Ishikawa (cell line): ENCODE results near the gene LRRC4.

Experiments
- CEBPB ChIP-seq: IDR thresholded peaks from 2 replicates; pipeline ENCODE4 v1.6.1; 2012
- CREB1 ChIP-seq: IDR thresholded peaks from 2 replicates; pipeline ENCODE4 v1.6.1; 2012; ENCODE audit warnings: low read depth
- EGR1 ChIP-seq: IDR thresholded peaks from 2 replicates; pipeline ENCODE4 v1.6.1; 2012
- EP300 ChIP-seq: IDR thresholded peaks from 2 replicates; pipeline ENCODE4 v1.6.1; 2012; ENCODE audit warnings: borderline replicate concordance
- FOXM1 ChIP-seq: IDR thresholded peaks from 2 replicates; pipeline ENCODE4 v1.6.1; 2012; ENCODE audit warnings: low read depth, borderline replicate concordance
- NFIC ChIP-seq: IDR thresholded peaks from 2 replicates; pipeline ENCODE4 v1.6.1; 2012
- RAD21 ChIP-seq: IDR thresholded peaks from 2 replicates; pipeline ENCODE4 v1.6.1; 2012; ENCODE audit warnings: low read depth
- TAF1 ChIP-seq: IDR thresholded peaks from 2 replicates; pipeline ENCODE4 v1.6.1; 2012; ENCODE audit warnings: low read depth, mild to moderate bottlenecking
- TCF12 ChIP-seq: IDR thresholded peaks from 2 replicates; pipeline ENCODE4 v1.6.1; 2012; ENCODE audit warnings: low read depth
- TEAD4 ChIP-seq: IDR thresholded peaks from 2 replicates; pipeline ENCODE4 v1.6.1; 2012
- YY1 ChIP-seq: IDR thresholded peaks from 2 replicates; pipeline ENCODE4 v1.6.1; 2012; ENCODE audit warnings: low read depth
- ZBTB7A ChIP-seq: IDR thresholded peaks from 2 replicates; pipeline ENCODE4 v1.6.1; 2012; ENCODE audit warnings: low read depth
- TF ChIP-seq, protein P1 (sequence below): IDR thresholded peaks from 2 replicates; pipeline ENCODE4 v1.6.1; 2012
- TF ChIP-seq, protein P2 (sequence below): IDR thresholded peaks from 2 replicates; pipeline ENCODE4 v1.6.1; 2012
- TF ChIP-seq, protein P3 (sequence below): IDR thresholded peaks from 2 replicates; pipeline ENCODE4 v1.6.1; 2012; ENCODE audit warnings: low read depth, mild to moderate bottlenecking

Gene LRRC4

DNA sequence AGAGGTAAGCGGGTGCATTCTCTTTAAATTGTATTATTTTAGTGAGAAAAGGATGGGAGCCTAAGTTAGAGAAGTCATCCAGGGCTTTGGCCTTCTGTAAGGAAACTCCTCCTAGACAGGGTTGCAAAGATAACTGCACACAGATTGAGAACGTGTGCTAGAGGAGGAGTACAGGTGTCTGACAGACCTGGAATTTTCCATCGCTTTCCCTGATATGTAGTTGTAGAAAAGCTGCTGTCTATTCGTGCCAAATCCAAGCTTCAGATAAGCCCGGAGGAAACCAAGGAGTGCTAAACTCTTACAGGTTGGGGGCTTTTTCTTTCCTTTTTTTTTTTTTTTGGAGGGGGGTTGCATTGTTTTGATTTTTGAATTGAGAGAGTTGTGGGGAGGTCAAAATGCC, 23.1 kb downstream of the LRRC4 start:
- TF ChIP-seq YY1 = no peak
- TF ChIP-seq TCF12 = no peak
- no peak for TF ChIP-seq ZBTB7A
- TF ChIP-seq, protein P1, sequence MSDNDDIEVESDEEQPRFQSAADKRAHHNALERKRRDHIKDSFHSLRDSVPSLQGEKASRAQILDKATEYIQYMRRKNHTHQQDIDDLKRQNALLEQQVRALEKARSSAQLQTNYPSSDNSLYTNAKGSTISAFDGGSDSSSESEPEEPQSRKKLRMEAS = no peak
- TF ChIP-seq, protein P2, sequence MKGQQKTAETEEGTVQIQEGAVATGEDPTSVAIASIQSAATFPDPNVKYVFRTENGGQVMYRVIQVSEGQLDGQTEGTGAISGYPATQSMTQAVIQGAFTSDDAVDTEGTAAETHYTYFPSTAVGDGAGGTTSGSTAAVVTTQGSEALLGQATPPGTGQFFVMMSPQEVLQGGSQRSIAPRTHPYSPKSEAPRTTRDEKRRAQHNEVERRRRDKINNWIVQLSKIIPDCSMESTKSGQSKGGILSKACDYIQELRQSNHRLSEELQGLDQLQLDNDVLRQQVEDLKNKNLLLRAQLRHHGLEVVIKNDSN = no peak
- no peak for TF ChIP-seq CREB1
- TF ChIP-seq EGR1 = no peak
- TF ChIP-seq CEBPB = no peak
- TF ChIP-seq, protein P3, sequence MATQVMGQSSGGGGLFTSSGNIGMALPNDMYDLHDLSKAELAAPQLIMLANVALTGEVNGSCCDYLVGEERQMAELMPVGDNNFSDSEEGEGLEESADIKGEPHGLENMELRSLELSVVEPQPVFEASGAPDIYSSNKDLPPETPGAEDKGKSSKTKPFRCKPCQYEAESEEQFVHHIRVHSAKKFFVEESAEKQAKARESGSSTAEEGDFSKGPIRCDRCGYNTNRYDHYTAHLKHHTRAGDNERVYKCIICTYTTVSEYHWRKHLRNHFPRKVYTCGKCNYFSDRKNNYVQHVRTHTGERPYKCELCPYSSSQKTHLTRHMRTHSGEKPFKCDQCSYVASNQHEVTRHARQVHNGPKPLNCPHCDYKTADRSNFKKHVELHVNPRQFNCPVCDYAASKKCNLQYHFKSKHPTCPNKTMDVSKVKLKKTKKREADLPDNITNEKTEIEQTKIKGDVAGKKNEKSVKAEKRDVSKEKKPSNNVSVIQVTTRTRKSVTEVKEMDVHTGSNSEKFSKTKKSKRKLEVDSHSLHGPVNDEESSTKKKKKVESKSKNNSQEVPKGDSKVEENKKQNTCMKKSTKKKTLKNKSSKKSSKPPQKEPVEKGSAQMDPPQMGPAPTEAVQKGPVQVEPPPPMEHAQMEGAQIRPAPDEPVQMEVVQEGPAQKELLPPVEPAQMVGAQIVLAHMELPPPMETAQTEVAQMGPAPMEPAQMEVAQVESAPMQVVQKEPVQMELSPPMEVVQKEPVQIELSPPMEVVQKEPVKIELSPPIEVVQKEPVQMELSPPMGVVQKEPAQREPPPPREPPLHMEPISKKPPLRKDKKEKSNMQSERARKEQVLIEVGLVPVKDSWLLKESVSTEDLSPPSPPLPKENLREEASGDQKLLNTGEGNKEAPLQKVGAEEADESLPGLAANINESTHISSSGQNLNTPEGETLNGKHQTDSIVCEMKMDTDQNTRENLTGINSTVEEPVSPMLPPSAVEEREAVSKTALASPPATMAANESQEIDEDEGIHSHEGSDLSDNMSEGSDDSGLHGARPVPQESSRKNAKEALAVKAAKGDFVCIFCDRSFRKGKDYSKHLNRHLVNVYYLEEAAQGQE = no peak
- no peak for TF ChIP-seq TEAD4

DNA sequence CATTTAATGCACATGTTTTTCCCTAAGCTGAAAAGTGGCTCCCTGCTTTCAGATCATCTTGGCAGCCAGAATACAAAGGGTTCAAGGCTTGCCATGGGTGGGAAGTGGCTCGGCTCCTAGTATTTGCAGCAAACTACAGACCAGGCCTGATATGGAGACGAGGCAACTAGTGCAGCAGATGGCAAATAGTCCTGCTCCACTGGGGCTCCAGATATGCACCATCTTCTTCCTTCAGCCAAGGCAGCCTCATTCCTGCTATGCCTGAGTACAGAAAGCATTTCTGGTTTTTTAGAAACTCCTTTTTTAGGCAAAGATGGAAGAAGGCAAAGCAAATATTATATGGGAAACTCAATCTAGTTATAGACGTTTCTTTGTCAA, 23.9 kb downstream of the LRRC4 start:
- TF ChIP-seq ZBTB7A (no peak), EGR1 (no peak), CEBPB (no peak), TEAD4 (no peak), NFIC (no peak), RAD21 (no peak), TAF1 (no peak), CREB1 (no peak), FOXM1 (no peak)
- TF ChIP-seq, protein P1 = no peak

DNA sequence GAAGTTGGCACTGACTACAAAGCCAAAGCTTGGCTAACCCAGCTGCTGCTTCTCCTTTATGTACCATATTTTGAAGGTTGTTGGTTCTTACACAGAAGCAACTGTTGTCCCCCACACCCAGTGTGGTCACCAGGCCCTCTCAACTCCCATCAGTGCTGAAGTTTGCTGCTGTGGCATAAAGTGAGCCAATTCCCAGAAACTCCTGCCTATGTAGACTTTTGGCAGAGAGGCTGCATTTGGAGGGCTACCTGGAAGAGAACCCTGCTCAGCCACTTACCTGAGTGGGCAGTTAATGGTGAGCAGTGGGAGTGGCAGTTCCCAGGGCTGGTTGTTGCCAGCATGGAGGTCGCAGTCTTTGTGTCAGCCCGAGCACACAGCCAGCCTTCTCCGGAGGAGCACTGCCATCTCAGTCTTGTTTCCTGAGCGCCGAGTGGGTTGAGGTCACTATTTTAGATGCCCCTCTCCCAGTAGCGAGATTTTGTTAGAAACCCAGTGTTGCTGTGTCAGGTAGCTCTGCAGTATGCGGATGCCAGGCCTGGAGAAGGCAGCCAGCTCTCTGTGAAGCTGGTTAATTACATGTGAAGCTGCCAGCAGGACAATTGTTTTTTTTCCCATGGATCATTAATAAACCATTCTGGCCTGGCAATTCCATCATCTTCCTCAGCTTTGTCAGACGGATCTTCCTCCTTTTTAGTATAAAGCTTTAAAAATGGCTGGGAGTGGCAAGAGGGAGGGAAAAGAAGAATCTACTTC, 24.5 kb downstream of the LRRC4 start:
- TF ChIP-seq, protein P2 = no peak
- TF ChIP-seq TCF12 (no peak), NFIC (no peak), TEAD4 (no peak), EP300 (no peak)

DNA sequence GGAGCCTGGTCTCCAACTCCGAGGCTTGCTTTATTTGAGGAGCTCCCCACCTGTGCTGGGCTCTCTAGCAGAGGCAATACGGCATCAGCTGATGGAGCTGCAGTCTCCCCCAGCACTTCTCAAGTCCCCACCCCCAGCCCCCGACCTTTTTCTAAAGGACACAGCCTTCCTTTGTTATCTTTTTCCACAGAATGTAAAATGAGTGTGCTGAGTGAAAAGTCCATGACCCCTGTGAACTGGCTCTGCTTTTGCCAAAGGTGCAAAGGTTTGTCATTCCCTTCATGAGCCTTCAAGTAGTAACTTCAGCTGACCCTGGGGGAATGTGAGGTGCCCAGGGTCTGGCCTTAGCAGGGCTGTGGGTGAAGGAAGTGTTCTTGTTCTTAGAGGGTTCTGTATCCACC, 25.5 kb downstream of the LRRC4 start:
- TF ChIP-seq CREB1 (no peak), NFIC (no peak), CEBPB (no peak), TCF12 (no peak), EP300 (no peak), ZBTB7A (no peak), YY1 (no peak), EGR1 (no peak), FOXM1 (no peak), TEAD4 (no peak), TAF1 (no peak), RAD21 (no peak)
- TF ChIP-seq, protein P3 = no peak
- TF ChIP-seq, protein P2 = no peak
- TF ChIP-seq, protein P1 = no peak

DNA sequence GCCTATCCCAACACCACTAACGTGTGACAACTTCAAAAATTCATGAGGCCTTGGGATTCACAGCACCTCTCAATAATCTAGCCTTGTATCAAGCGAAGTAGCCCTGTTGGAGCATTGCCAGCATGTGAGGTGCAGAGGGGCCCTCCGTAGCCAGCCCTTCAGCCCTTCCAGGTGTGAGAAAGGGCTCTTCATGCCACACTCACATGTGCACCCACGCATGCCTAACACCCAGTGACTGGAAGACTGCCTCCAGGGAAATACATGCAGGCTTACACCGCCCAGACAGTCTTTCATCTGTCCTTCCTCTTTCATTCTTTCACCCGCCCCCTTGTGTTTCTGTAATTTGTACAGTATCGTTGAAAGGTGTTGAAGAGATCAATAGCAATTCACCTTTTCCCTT, 26.1 kb downstream of the LRRC4 start:
- no peak for TF ChIP-seq RAD21
- TF ChIP-seq ZBTB7A = no peak
- no peak for TF ChIP-seq TEAD4
- no peak for TF ChIP-seq TAF1
- no peak for TF ChIP-seq CEBPB

DNA sequence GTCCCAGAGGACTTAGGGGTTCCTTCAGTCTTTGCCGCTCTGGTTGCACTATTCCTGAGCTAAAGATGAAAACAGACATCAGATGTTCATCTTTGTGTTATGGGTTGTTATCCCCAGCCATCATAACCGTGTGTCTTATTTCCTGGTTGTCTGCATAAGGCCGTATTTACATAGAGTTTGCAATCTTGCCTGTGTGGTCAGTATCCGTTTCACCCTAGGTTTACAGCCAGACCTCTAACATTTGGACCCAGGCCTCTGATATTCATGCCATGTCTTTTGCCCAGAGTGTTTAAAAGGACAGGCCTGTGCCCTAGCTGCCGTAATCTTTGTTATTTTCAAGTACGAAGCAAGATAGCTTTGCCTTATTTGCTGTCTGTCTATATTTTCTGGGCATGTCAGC, 26.6 kb downstream of the LRRC4 start:
- TF ChIP-seq TAF1 (no peak), EGR1 (no peak), YY1 (no peak), NFIC (no peak), TCF12 (no peak), EP300 (no peak), CREB1 (no peak)
- TF ChIP-seq, protein P3 = no peak
